HepG2 (cell line): ENCODE results near the gene CPHXL.
A peak's percentile ranks its signal among the peaks of the same experiment; 100 is the strongest.

ENCODE experiments used
- CTCF ChIP-seq: sonication (generic); formaldehyde crosslinking; IDR thresholded peaks from 2 replicates; pipeline ENCODE4 v1.5.0; 2020; ENCODE audit warnings: mild to moderate bottlenecking, missing genetic modification reagents, moderate library complexity
- ZNF121 ChIP-seq: sonication (generic); formaldehyde crosslinking; IDR thresholded peaks from 2 replicates; pipeline ENCODE4 v1.5.0; 2020; ENCODE audit warnings: mild to moderate bottlenecking, missing genetic modification reagents

- TF ChIP-seq CTCF (peak; percentile 91), ZNF121 (CRISPR knock-in tag) (0 out of 2 replicates have a peak, but pooled peaks have one; percentile 23)
Measured at GRCh38 chr16:75764154-75764768, 38.0 kb upstream of the CPHXL start.
